Right kidney (tissue), 1 donor: ENCODE measurements around the gene MAML3.
A peak's percentile ranks its signal among the peaks of the same experiment; 100 is the strongest.

Experiments
- DNase-seq: peaks from one replicate; pipeline ENCODE4 v3.0.0-alpha.2; 2016

Gene MAML3

DNA sequence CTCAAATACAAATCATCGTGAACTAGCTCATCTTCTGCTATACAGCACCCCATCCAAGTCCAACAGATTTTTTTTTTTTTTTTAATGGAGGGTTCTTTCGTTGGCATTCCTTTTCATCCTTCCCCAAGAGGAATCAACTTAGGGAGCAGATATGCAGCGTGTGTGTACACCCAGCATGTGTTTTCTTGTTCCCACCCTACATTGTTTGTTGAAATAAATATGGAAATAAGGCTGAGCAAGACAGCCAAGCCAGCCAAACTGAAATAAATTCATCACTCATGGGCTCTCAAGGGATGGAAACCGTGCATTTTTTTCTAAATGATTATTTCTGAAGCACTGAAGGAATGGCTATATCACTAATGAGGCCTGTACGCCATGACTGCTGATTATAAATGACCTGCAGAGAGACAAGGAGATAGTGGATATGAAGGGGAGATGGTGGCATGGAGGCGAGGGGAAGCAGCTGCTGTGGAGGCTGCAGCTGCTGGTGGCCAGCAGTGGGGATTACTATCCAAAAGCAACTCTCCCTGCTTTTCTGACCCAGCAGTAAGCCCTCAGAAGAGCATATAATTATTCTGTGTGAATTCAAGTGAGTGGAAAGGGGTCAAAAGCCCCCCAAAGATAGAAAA, 314.5 kb downstream of the MAML3 start:
- no peak for DNase-seq

- no peak for DNase-seq
These were observed 315.2 kb downstream of the MAML3 start for GRCh38 chr4:139838811-139839210.

DNA sequence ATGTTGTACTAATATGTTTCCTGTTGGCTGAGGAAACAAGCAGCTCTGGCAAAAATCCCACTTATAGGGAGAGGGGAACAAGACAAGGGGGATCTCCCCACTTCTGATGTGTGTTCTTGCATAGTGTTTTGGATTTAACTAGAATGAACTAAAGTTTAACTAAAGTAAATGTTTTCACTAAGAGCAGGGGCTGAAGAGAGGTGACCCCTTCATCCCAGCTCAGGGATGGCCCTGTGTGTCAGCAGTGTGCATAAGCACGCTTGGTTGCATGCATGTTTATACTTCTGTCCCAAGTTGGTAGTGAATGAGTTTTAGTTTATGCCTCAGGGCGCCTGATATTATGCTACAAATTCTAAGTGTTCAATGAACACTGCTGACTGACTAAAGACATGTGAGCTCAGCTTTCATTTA, 319.0 kb downstream of the MAML3 start:
- no peak for DNase-seq

GRCh38 chr4:139834226-139834662, 319.7 kb downstream of the MAML3 start:
- no peak for DNase-seq

GRCh38 chr4:139833151-139833910, 320.7 kb downstream of the MAML3 start:
- no peak for DNase-seq

- no peak for DNase-seq
These were observed 324.9 kb downstream of the MAML3 start for GRCh38 chr4:139828966-139829664.

GRCh38 chr4:139826426-139826825, 327.6 kb downstream of the MAML3 start:
- DNase-seq, result no peak

DNA sequence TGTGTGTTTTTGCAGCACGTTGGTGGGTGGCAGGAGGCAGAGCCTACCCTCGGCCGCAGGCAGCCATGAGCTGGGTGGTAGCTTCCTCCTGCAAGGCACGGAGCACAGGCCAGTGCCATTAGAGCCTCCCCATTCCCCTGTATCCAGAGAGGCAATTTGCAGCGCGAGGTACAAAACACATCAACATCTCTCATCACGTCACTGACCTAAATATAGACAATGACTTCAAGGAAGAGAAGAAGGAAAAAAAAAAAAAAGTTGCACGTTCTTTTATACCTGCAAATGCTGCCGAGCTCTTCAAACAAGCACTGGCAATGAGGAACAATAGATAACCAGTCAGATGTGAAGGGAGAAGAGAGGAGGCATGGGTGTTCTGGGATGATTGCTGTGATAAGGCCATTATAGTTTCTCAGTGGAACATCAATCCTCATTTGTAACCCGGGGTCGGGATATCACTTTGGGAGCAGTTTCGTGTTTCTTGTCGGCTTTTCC, 328.4 kb downstream of the MAML3 start:
- DNase-seq, result no peak

- no peak for DNase-seq
These were observed 329.0 kb downstream of the MAML3 start for GRCh38 chr4:139824882-139825522.

- DNase-seq, result no peak
These were observed 330.2 kb downstream of the MAML3 start for GRCh38 chr4:139823746-139824145.

DNA sequence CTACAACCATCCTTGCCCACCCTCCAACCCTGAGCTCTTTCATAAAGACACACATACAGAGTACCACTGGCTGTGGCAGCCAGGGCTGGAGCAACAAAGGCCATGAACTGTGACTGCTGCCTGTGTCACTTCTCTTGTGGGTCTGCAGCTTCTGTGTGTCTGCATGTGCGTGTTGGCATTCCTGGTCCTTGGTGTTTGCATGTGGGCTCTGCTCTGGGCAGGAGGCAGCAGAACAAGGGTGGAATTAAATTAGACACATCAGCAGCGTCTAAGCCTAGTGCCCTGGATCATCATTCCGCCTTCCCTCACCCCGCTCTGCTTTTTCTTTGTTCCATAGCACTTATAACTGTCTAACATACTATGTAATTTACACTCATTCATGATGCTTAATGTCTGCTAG, 330.6 kb downstream of the MAML3 start:
- DNase-seq, result no peak

DNA sequence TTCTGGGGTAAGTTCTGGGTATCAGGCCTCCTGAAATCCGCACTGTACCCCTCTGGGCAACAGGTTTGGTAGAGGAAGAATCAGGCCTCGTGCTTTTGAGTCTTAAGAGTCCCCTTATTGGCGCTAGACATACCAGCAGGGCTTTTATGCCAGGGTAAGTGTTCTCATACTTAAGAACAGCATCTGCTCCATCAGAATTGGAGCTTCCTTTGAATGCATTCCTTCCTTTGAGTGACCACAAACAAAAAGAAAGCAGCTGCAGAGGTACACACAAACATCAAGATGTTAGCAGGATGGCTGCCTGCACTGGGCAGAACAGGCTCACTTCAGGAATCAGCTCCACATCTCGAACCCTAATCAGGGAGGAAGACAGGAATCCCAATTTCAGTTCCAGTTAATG, 331.6 kb downstream of the MAML3 start:
- no peak for DNase-seq

GRCh38 chr4:139819082-139819481, 334.9 kb downstream of the MAML3 start:
- DNase-seq, result no peak

DNA sequence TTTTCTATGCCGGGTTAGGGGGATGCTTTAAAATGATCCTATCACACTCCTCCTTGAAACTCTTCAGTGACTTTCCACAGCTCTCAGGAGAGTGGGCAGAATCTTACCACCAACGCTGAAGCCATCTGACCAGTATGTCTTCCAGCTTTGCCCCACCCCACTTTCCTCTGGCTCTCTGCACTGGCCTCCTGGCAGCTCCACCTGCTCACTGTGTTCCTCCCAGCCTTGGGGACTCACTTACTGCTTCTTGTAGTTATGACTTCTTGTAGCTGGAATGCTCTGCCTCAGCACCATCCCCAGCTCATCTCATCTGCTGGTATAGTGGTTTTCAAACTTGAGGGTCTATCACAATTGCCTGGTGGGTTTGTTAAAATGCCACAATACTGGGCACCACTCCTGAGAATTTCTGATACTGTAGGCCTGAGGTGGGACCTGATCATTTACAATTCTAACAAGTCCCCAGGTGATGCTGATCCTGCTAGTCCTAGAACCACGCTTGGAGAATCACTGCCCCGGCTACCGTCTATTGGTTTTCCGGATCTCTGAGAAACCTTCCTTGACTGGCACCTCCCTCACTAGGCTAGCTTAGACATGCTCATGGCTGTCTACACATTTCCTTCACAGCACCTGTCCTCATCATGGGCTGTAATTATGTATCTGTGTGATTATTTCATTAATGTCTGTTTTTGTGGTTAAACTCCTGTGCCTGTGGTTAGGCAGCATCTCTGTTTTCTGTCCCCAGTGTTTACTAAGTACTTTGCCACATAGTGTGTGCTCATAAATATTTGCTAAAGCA, 336.1 kb downstream of the MAML3 start:
- DNase-seq, result no peak

DNA sequence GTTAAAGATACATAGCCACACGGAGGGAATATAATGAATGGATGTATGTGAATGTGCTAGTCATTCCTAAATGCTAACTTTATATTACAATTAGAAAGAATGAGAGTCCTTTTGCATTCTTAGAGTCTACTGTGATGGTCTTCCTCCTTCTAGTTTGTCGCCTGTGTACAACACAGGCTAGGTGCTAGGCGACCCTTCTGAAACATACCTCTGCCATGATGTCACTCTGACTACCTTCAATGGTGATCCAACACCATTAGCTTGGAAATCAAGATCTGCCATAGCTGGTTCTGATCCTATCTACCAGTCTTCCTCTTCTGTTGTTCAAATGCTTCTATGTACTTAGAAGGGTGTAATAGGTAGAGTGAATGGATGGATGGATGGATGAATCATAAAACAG, 337.1 kb downstream of the MAML3 start:
- DNase-seq, result no peak

GRCh38 chr4:139815778-139816601, 338.0 kb downstream of the MAML3 start:
- DNase-seq, result peak; percentile 82

GRCh38 chr4:139814323-139815015, 339.5 kb downstream of the MAML3 start:
- no peak for DNase-seq

DNA sequence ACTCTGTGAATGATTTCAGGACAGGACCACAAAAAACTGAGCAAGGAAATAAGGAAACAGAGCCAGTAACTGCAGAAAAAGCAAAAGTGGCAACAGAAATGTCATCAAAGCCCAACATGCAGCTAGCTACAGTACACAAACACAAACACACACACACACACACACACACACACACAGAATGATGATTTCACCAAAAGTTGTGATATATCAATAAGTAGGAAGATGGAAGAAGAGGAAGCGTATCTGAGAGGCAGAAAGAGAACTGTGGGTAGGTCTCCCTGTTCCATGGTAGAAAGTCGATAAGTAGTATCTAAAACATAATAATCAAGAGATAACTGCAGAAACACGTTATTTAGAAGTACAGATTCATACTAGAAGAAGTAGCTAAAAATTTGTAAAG, 340.1 kb downstream of the MAML3 start:
- DNase-seq, result no peak

DNA sequence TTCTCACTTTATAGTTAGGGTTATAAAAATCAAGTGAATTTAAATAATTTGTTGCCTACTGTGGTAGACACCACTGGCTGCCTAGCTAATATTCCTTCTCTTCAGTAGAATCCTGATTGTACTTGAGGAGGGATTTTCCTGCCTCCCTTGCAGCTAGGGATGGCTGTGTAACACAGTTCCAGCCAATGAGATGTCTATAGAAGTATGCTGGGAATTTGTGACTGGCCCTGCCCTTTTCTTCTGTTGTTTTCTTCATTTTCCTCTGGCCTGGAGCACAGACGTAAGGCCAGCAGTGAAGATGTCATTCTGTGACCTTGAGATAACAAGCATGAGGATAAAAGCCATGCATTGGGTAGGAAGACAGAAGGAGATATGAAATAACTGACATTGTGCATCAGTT, 343.3 kb downstream of the MAML3 start:
- no peak for DNase-seq

- peak; percentile 37 for DNase-seq
These were observed 344.2 kb downstream of the MAML3 start for GRCh38 chr4:139809757-139810140.
